Activated naive CD4-positive, alpha-beta T cell treated with anti-CD3 and anti-CD28 coated beads, Interleukin-2, amount 50 U/mL, for 24 hours (primary cell): ENCODE results near the gene GALNT9.

ENCODE experiments used
- H3K27ac Mint-ChIP-seq: one replicate; pipeline ENCODE4 v1.8.0; 2021; ENCODE audit warnings: mild to moderate bottlenecking, mixed read lengths
- H3K27me3 Mint-ChIP-seq: one replicate; pipeline ENCODE4 v1.8.0; 2021; ENCODE audit warnings: mixed read lengths
- H3K36me3 Mint-ChIP-seq: one replicate; pipeline ENCODE4 v1.8.0; 2021; ENCODE audit warnings: mixed read lengths
- H3K4me1 Mint-ChIP-seq: one replicate; pipeline ENCODE4 v1.8.0; 2021; ENCODE audit warnings: mixed read lengths
- H3K4me3 Mint-ChIP-seq: one replicate; pipeline ENCODE4 v1.8.0; 2021; ENCODE audit warnings: mild to moderate bottlenecking, mixed read lengths
- H3K9me3 Mint-ChIP-seq: one replicate; pipeline ENCODE4 v1.8.0; 2021; ENCODE audit warnings: mixed read lengths

Gene GALNT9

GRCh38 chr12:132352896-132353800 is 23.8 kb upstream of the GALNT9 start:
- Mint-ChIP-seq H3K27me3 (peaks cover 2% of the 10 kb centered on the region), H3K4me1 (no peaks in the 10 kb centered on the region), H3K4me3 (no peak overlapping the region), H3K27ac (no peak overlapping the region), H3K36me3 (no peaks in the 10 kb centered on the region), H3K9me3 (no peaks in the 10 kb centered on the region)

GRCh38 chr12:132351751-132352495 is 22.5 kb upstream of the GALNT9 start:
- H3K4me1 Mint-ChIP-seq = no peaks in the 10 kb centered on the region

GRCh38 chr12:132349501-132350131 is 20.2 kb upstream of the GALNT9 start:
- Mint-ChIP-seq H3K9me3 (no peaks in the 10 kb centered on the region), H3K36me3 (no peaks in the 10 kb centered on the region), H3K4me1 (no peaks in the 10 kb centered on the region), H3K27ac (no peak overlapping the region), H3K4me3 (no peak overlapping the region), H3K27me3 (peaks cover 4% of the 10 kb centered on the region)

More at GRCh38 chr12:132351751-132352495, 22.5 kb upstream of the GALNT9 start:
- H3K27me3 Mint-ChIP-seq = peaks cover 2% of the 10 kb centered on the region
- H3K27ac Mint-ChIP-seq = no peak overlapping the region
- no peak overlapping the region for H3K4me3 Mint-ChIP-seq
- no peaks in the 10 kb centered on the region for H3K9me3 Mint-ChIP-seq
- H3K36me3 Mint-ChIP-seq = no peaks in the 10 kb centered on the region

- no peaks in the 10 kb centered on the region for H3K4me1 Mint-ChIP-seq
- no peaks in the 10 kb centered on the region for H3K9me3 Mint-ChIP-seq
- H3K27ac Mint-ChIP-seq = no peak overlapping the region
- H3K27me3 Mint-ChIP-seq = peaks cover 4% of the 10 kb centered on the region
- no peak overlapping the region for H3K4me3 Mint-ChIP-seq
- no peaks in the 10 kb centered on the region for H3K36me3 Mint-ChIP-seq
These were observed 18.8 kb upstream of the GALNT9 start for GRCh38 chr12:132348176-132348575.

- no peak overlapping the region for H3K27ac Mint-ChIP-seq
- no peaks in the 10 kb centered on the region for H3K9me3 Mint-ChIP-seq
- H3K4me1 Mint-ChIP-seq = peaks cover 3% of the 10 kb centered on the region
- H3K4me3 Mint-ChIP-seq = no peak overlapping the region
- H3K36me3 Mint-ChIP-seq = no peaks in the 10 kb centered on the region
- H3K27me3 Mint-ChIP-seq = peaks cover 3% of the 10 kb centered on the region
These were observed 17.9 kb upstream of the GALNT9 start for GRCh38 chr12:132347176-132347855.

GRCh38 chr12:132346471-132347175 is 17.2 kb upstream of the GALNT9 start:
- Mint-ChIP-seq H3K9me3 (no peaks in the 10 kb centered on the region), H3K4me1 (peaks cover 3% of the 10 kb centered on the region)

GRCh38 chr12:132345561-132346200 is 16.3 kb upstream of the GALNT9 start:
- peaks cover 3% of the 10 kb centered on the region for H3K4me1 Mint-ChIP-seq
- no peaks in the 10 kb centered on the region for H3K36me3 Mint-ChIP-seq
- H3K9me3 Mint-ChIP-seq = no peaks in the 10 kb centered on the region
- no peak overlapping the region for H3K4me3 Mint-ChIP-seq
- peaks cover 1% of the 10 kb centered on the region for H3K27me3 Mint-ChIP-seq
- no peak overlapping the region for H3K27ac Mint-ChIP-seq

More at GRCh38 chr12:132346471-132347175, 17.2 kb upstream of the GALNT9 start:
- Mint-ChIP-seq H3K4me3 (no peak overlapping the region), H3K36me3 (no peaks in the 10 kb centered on the region), H3K27ac (no peak overlapping the region), H3K27me3 (peaks cover 1% of the 10 kb centered on the region)

- no peaks in the 10 kb centered on the region for H3K9me3 Mint-ChIP-seq
- no peak overlapping the region for H3K27ac Mint-ChIP-seq
- peaks cover 1% of the 10 kb centered on the region for H3K27me3 Mint-ChIP-seq
- H3K4me3 Mint-ChIP-seq = no peak overlapping the region
- no peaks in the 10 kb centered on the region for H3K36me3 Mint-ChIP-seq
- peaks cover 3% of the 10 kb centered on the region for H3K4me1 Mint-ChIP-seq
These were observed 15.7 kb upstream of the GALNT9 start for GRCh38 chr12:132345126-132345525.

GRCh38 chr12:132344601-132345000 is 15.2 kb upstream of the GALNT9 start:
- Mint-ChIP-seq H3K27me3 (peaks cover 3% of the 10 kb centered on the region), H3K4me1 (peaks cover 3% of the 10 kb centered on the region), H3K27ac (no peak overlapping the region), H3K36me3 (no peaks in the 10 kb centered on the region), H3K9me3 (no peaks in the 10 kb centered on the region), H3K4me3 (no peak overlapping the region)

- H3K27ac Mint-ChIP-seq = no peak overlapping the region
These were observed 14.8 kb upstream of the GALNT9 start for GRCh38 chr12:132344181-132344580.

GRCh38 chr12:132343294-132344004 is 14.1 kb upstream of the GALNT9 start:
- peaks cover 3% of the 10 kb centered on the region for H3K4me1 Mint-ChIP-seq
- no peaks in the 10 kb centered on the region for H3K9me3 Mint-ChIP-seq
- H3K4me3 Mint-ChIP-seq = no peak overlapping the region
- H3K27me3 Mint-ChIP-seq = peaks cover 3% of the 10 kb centered on the region
- no peak overlapping the region for H3K27ac Mint-ChIP-seq
- no peaks in the 10 kb centered on the region for H3K36me3 Mint-ChIP-seq

More at GRCh38 chr12:132344181-132344580, 14.8 kb upstream of the GALNT9 start:
- H3K36me3 Mint-ChIP-seq = no peaks in the 10 kb centered on the region
- peaks cover 3% of the 10 kb centered on the region for H3K27me3 Mint-ChIP-seq
- H3K4me1 Mint-ChIP-seq = peaks cover 3% of the 10 kb centered on the region
- H3K4me3 Mint-ChIP-seq = no peak overlapping the region
- H3K9me3 Mint-ChIP-seq = no peaks in the 10 kb centered on the region

GRCh38 chr12:132342251-132343227 is 13.2 kb upstream of the GALNT9 start:
- no peaks in the 10 kb centered on the region for H3K36me3 Mint-ChIP-seq
- H3K9me3 Mint-ChIP-seq = no peaks in the 10 kb centered on the region
- no peak overlapping the region for H3K27ac Mint-ChIP-seq
- H3K4me1 Mint-ChIP-seq = peaks cover 3% of the 10 kb centered on the region
- peaks cover 3% of the 10 kb centered on the region for H3K27me3 Mint-ChIP-seq
- no peak overlapping the region for H3K4me3 Mint-ChIP-seq
